ENCODE results near the gene NET1.

NET1 gene

DNA sequence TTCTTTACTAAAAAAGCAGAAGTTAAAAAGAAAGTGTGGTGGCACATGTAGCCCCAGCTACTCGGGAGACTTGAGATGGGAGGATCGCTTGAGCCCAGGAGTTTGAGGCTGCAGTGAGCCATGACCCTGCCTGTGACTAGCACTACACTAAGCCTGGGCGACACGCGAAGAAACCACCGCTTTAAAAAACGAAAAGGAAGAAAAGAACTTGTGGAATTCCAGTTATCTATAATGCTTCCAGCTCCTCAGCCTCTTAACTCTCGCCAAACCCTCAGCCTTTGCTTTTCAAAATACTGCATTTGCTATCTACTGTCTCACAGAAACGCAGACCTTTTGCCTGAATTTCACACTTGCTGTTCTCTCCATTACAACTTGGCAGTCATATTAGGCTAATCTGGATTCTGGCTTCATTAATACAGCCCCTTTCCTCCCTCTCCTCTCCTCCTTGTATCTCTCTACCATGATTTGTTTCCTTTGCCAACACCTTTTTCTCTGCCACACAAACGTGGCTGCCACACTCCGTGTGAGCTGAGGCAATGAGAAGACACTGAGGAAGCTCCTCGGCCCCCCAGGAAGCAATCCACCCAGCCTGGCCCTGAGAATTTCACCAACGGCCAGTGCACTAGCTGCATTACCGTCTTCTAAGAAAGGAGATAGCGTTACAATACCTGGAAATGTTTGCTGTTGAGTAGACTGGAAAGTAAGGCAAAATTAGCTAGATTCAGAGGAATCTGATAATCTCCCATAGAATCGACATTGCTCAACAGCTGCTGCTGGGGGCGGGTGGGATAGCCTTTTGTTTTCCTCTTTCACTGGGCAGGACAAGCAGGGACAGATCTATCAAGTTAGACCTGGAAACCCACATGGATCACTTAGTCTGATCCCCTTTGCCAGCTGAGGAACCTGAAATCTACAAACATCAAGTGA lies 49.8 kb downstream of the NET1 start:
- H3K27ac ChIP-seq, result no peak overlapping the region
- TF ChIP-seq, protein P1, sequence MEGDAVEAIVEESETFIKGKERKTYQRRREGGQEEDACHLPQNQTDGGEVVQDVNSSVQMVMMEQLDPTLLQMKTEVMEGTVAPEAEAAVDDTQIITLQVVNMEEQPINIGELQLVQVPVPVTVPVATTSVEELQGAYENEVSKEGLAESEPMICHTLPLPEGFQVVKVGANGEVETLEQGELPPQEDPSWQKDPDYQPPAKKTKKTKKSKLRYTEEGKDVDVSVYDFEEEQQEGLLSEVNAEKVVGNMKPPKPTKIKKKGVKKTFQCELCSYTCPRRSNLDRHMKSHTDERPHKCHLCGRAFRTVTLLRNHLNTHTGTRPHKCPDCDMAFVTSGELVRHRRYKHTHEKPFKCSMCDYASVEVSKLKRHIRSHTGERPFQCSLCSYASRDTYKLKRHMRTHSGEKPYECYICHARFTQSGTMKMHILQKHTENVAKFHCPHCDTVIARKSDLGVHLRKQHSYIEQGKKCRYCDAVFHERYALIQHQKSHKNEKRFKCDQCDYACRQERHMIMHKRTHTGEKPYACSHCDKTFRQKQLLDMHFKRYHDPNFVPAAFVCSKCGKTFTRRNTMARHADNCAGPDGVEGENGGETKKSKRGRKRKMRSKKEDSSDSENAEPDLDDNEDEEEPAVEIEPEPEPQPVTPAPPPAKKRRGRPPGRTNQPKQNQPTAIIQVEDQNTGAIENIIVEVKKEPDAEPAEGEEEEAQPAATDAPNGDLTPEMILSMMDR (conservative IDR thresholded peaks at IDR 0.05), result no peak
- TF ChIP-seq ZFX (IDR thresholded peaks at IDR 0.05), result no peak

GRCh38 chr10:5462841-5463293 lies 50.5 kb downstream of the NET1 start:
- TF ChIP-seq ZFX (IDR thresholded peaks at IDR 0.05), result no peak
- TF ChIP-seq, protein P1 (conservative IDR thresholded peaks at IDR 0.05), result no peak
- H3K27ac ChIP-seq, result no peak overlapping the region

DNA sequence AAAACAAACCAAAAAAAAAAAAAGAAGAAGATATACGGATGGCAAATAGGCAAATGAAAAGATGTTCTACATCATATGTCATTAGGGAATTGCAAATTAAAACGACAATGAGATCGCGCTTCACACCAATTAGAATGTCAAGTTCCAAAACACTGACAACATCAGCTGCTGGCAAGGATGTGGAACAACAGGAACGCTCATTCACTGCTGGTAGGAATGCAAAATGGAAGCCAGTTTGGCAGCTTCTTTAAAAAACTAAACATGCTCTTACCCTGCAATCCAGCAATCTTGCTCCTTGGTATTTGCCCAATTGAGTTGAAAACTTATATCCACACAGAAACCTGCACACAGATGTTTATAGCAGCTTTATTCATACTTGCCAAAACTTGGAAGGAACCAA lies 52.2 kb downstream of the NET1 start:
- no peak overlapping the region for H3K27ac ChIP-seq
- TF ChIP-seq, protein P1 (conservative IDR thresholded peaks at IDR 0.05), result no peak
- no peak for TF ChIP-seq ZFX (IDR thresholded peaks at IDR 0.05)

DNA sequence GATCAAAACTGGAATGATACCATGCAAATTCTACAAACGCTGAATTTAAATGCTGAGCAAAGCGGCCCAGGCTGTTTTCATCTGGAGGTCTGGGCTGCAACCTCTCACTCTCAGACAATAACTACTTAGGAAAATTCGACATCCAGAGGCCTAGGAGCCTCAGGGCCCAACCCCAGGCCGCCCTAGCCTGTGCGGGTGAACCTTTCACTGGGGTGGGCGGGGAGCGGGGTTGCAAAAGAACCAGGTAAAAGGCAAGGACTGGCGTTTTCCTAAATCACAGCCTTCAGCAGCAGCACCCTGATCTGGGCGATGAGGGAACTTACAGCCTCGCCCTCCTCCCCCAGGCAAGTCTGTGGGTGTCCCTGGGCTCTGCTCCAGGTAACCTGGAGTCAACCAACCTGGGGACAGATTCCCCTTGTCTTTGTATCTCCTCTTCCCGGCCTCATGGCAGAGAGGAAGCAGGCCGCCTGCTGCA lies 53.7 kb downstream of the NET1 start:
- TF ChIP-seq, protein P1 (conservative IDR thresholded peaks at IDR 0.05), result no peak
- TF ChIP-seq ZFX (IDR thresholded peaks at IDR 0.05), result no peak
- peak overlapping the region; percentile 76 for H3K27ac ChIP-seq

GRCh38 chr10:5466451-5467206 lies 54.3 kb downstream of the NET1 start:
- TF ChIP-seq, protein P1 (conservative IDR thresholded peaks at IDR 0.05), result no peak
- TF ChIP-seq ZFX (IDR thresholded peaks at IDR 0.05), result peak; percentile 49; the same call in 1 of the 2 replicates
- H3K27ac ChIP-seq, result peak overlapping the region; percentile 76

DNA sequence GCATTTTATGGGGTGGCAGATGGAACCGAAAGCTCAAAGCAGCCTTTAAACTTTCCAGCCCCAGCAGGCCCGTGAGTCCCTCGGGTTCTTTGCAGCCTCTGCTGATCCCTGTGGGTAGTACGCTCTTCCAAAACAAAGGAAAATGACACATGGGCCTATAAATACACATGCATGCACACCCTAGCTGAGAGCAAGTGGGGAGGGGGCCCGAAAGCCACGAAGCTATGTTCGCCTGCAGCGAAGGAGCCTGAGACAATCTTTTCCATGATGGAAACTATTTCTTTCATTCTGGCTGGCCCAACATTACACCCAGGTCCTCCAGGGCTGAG lies 54.8 kb downstream of the NET1 start:
- H3K27ac ChIP-seq, result peak overlapping the region; percentile 76
- TF ChIP-seq ZFX (IDR thresholded peaks at IDR 0.05), result no peak
- TF ChIP-seq, protein P1 (conservative IDR thresholded peaks at IDR 0.05), result no peak

All from C4-2B (cell line).